Neutrophil (primary cell): ENCODE data around the gene CLCN7.

Source experiments
- H3K27ac ChIP-seq: fragments of 200-600 bp; sonication (generic); 2 replicates; pipeline ENCODE4 v1.5.1; 2016; ENCODE audit warnings: mild to moderate bottlenecking, moderate library complexity
- H3K27me3 ChIP-seq: fragments of 200-600 bp; sonication (generic); 2 replicates; pipeline ENCODE4 v1.6.0; 2016; ENCODE audit warnings: mild to moderate bottlenecking
- H3K36me3 ChIP-seq: fragments of 200-600 bp; sonication (generic); 2 replicates; pipeline ENCODE4 v1.5.1; 2017
- H3K4me1 ChIP-seq, 2 experiments: fragments of 200-600 bp in 1 of 2; sonication (generic) in 1 of 2; 1 replicate in 1 of 2; 2 replicates in 1 of 2; pipeline versions ENCODE4 v1.5.1 to v1.6.1; 2013 to 2016; ENCODE audit warnings: low read depth in 1 of 2, low read length in 1 of 2, mild to moderate bottlenecking in 1 of 2, moderate library complexity in 1 of 2; ENCODE audit not compliant: control insufficient read depth in 1 of 2, insufficient read depth in 1 of 2
- H3K4me3 ChIP-seq, 2 experiments: fragments of 200-600 bp in 1 of 2; sonication (generic) in 1 of 2; 1 replicate in 1 of 2; 2 replicates in 1 of 2; pipeline ENCODE4 v1.5.1; 2013 to 2016; ENCODE audit warnings: low read depth in 1 of 2, low read length in 1 of 2, mild to moderate bottlenecking in 1 of 2, moderate library complexity in 1 of 2
- H3K9me3 ChIP-seq: fragments of 200-600 bp; sonication (generic); 2 replicates; pipeline ENCODE4 v1.5.1; 2016
- CTCF ChIP-seq: fragments of 200-600 bp; sonication (generic); IDR thresholded peaks from 2 replicates; pipeline ENCODE4 v1.5.1; 2016; ENCODE audit warnings: antibody characterized with exemption

CLCN7 gene

GRCh38 chr16:1455190-1456171, 19.3 kb downstream of the CLCN7 start:
- H3K4me1 ChIP-seq = no peaks in the 10 kb centered on the region
- no peak overlapping the region for H3K4me3 ChIP-seq
- H3K27me3 ChIP-seq = no peaks in the 10 kb centered on the region
- no peaks in the 10 kb centered on the region for H3K9me3 ChIP-seq
- peaks cover 93% of the 10 kb centered on the region for H3K36me3 ChIP-seq
- no peak overlapping the region for H3K27ac ChIP-seq
- no peak for TF ChIP-seq CTCF

- peaks cover 95% of the 10 kb centered on the region for H3K36me3 ChIP-seq
Observed at GRCh38 chr16:1454561-1454960, 20.3 kb downstream of the CLCN7 start.

GRCh38 chr16:1453316-1453715, 21.5 kb downstream of the CLCN7 start:
- no peak for TF ChIP-seq CTCF
- Histone ChIP-seq H3K4me3 (no peak overlapping the region), H3K27me3 (no peaks in the 10 kb centered on the region), H3K27ac (no peak overlapping the region), H3K36me3 (peaks cover 100% of the 10 kb centered on the region), H3K9me3 (no peaks in the 10 kb centered on the region), H3K4me1 (no peaks in the 10 kb centered on the region)

More at GRCh38 chr16:1454561-1454960, 20.3 kb downstream of the CLCN7 start:
- H3K4me3 ChIP-seq = no peak overlapping the region
- no peaks in the 10 kb centered on the region for H3K4me1 ChIP-seq
- H3K9me3 ChIP-seq = no peaks in the 10 kb centered on the region
- no peaks in the 10 kb centered on the region for H3K27me3 ChIP-seq
- no peak for TF ChIP-seq CTCF
- no peak overlapping the region for H3K27ac ChIP-seq

GRCh38 chr16:1452530-1452929, 22.3 kb downstream of the CLCN7 start:
- no peak overlapping the region for H3K27ac ChIP-seq
- H3K4me3 ChIP-seq = no peak overlapping the region
- no peaks in the 10 kb centered on the region for H3K4me1 ChIP-seq
- H3K27me3 ChIP-seq = no peaks in the 10 kb centered on the region
- no peaks in the 10 kb centered on the region for H3K9me3 ChIP-seq
- no peak for TF ChIP-seq CTCF
- H3K36me3 ChIP-seq = peaks cover 100% of the 10 kb centered on the region

- Histone ChIP-seq H3K27ac (no peak overlapping the region), H3K9me3 (no peaks in the 10 kb centered on the region), H3K27me3 (no peaks in the 10 kb centered on the region), H3K4me3 (no peak overlapping the region), H3K36me3 (peaks cover 100% of the 10 kb centered on the region), H3K4me1 (no peaks in the 10 kb centered on the region)
- no peak for TF ChIP-seq CTCF
Observed at GRCh38 chr16:1451702-1452392, 23.0 kb downstream of the CLCN7 start.
